NCI-H1930 (cell line): Measurements from ENCODE around the gene ABCC10.
"Not testable (repeated sequence)": the region's sequence is repeated elsewhere in the genome, so short reads cannot be mapped to it uniquely, and the experiment has no call there.

Experiments
- DNase-seq, 2 experiments: peaks; one replicate each; lab custom pipeline; 2025; lab: John Stamatoyannopoulos, UW

The ABCC10 gene

GRCh38 chr6:43427406-43428111 is at the start of gene ABCC10:
TSS of gene ABCC10 (plus strand) at chr6:43427541. CDS start at chr6:43427979, 438 bp downstream.
- DNase-seq: peak; percentile 94 to 96

- no peak for DNase-seq
Observed at GRCh38 chr6:43377710-43378229, 49.6 kb upstream of the ABCC10 start.

- no peak for DNase-seq
Observed at GRCh38 chr6:43378631-43379030, 48.7 kb upstream of the ABCC10 start.

GRCh38 chr6:43380858-43381257 is 46.5 kb upstream of the ABCC10 start:
- not testable (repeated sequence) for DNase-seq

- DNase-seq: no peak
Observed at GRCh38 chr6:43383021-43383667, 44.2 kb upstream of the ABCC10 start.

- DNase-seq: peak in 1 of 2 experiments; percentile 29
Observed at GRCh38 chr6:43386492-43386891, 40.8 kb upstream of the ABCC10 start.

GRCh38 chr6:43389730-43390295 is 37.5 kb upstream of the ABCC10 start:
- DNase-seq: no peak

- not testable (repeated sequence) for DNase-seq
Observed at GRCh38 chr6:43390753-43391439, 36.4 kb upstream of the ABCC10 start.

- no peak for DNase-seq
Observed at GRCh38 chr6:43391440-43392031, 35.8 kb upstream of the ABCC10 start.

GRCh38 chr6:43393133-43393532 is 34.2 kb upstream of the ABCC10 start:
- not testable (repeated sequence) for DNase-seq

GRCh38 chr6:43393602-43394001 is 33.7 kb upstream of the ABCC10 start:
- no peak for DNase-seq

- no peak for DNase-seq
Observed at GRCh38 chr6:43394982-43395381, 32.4 kb upstream of the ABCC10 start.

- DNase-seq: no peak
Observed at GRCh38 chr6:43395776-43396175, 31.6 kb upstream of the ABCC10 start.

GRCh38 chr6:43396408-43397149 is 30.8 kb upstream of the ABCC10 start:
- DNase-seq: no peak

GRCh38 chr6:43399932-43400487 is 27.3 kb upstream of the ABCC10 start:
- no peak for DNase-seq

GRCh38 chr6:43401730-43402129 is 25.6 kb upstream of the ABCC10 start:
- DNase-seq: no peak

GRCh38 chr6:43402820-43403219 is 24.5 kb upstream of the ABCC10 start:
- no peak for DNase-seq

GRCh38 chr6:43405354-43405753 is 22.0 kb upstream of the ABCC10 start:
- DNase-seq: no peak

GRCh38 chr6:43407296-43407695 is 20.0 kb upstream of the ABCC10 start:
- no peak for DNase-seq

GRCh38 chr6:43408259-43408658 is 19.1 kb upstream of the ABCC10 start:
- no peak for DNase-seq

GRCh38 chr6:43410776-43411175 is 16.6 kb upstream of the ABCC10 start:
- DNase-seq: not testable (repeated sequence)
